Neural crest cell (in vitro differentiated cells): ENCODE measurements around the gene GLP1R. TPM values are rescaled to one million over a fixed set of nuclear protein-coding genes. Genes with fewer than 3 reads are reported as not detected.
A peak's percentile ranks its signal among the peaks of the same experiment; 100 is the strongest.

Experiments used
- DNase-seq: peaks from one replicate; pipeline ENCODE4 v3.0.0; 2021; ENCODE audit warnings: low read depth, mixed read lengths, low spot score
- H3K27ac Mint-ChIP-seq: one replicate; pipeline ENCODE4 v1.8.0; 2021; ENCODE audit warnings: mild to moderate bottlenecking, mixed read lengths; ENCODE audit not compliant: unreplicated experiment
- H3K27me3 Mint-ChIP-seq: 2 replicates; pipeline ENCODE4 v1.8.0; 2021; ENCODE audit warnings: low read depth, mild to moderate bottlenecking, mixed read lengths
- H3K36me3 Mint-ChIP-seq: 2 replicates; pipeline ENCODE4 v1.8.0; 2021; ENCODE audit warnings: low read depth, mild to moderate bottlenecking, mixed read lengths
- H3K4me1 Mint-ChIP-seq: 2 replicates; pipeline ENCODE4 v1.8.0; 2021; ENCODE audit warnings: mixed read lengths
- H3K4me3 Mint-ChIP-seq: one replicate; pipeline ENCODE4 v1.8.0; 2021; ENCODE audit warnings: mild to moderate bottlenecking, mixed read lengths
- H3K9me3 Mint-ChIP-seq: 2 replicates; pipeline ENCODE4 v1.8.0; 2021; ENCODE audit warnings: mixed read lengths
- total RNA-seq: library from RNA; stranded (reverse); gene quantifications from 2 replicates; pipeline ENCODE4 v1.2.1, GENCODE V29; 2021
- TF ChIP-seq, protein P1 (sequence below): fragments of 200-600 bp; sonication (generic); conservative IDR thresholded peaks from 2 replicates; pipeline ENCODE4 v1.5.0; 2021; ENCODE audit warnings: antibody characterized with exemption, mild to moderate bottlenecking

Gene GLP1R
- total RNA-seq, 1 donor from 2014 or later: 0.65 TPM

DNA sequence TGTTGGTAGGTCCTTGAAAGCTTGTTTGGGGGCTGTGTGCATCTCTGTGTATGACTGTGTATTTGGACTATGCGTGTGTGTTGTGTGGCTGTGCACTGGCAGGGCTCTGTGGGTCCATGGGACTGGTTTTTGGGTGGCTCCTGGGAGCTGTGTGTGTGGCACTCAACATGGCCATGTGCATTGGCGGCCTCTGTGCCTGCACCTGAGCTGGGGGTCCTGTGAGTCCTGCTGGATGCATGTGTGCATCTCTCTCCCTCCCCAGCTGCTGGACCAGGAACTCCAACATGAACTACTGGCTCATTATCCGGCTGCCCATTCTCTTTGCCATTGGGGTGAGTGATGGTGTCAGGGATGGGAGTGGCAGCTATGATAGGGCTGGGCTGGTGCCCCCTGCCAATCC, 30.1 kb downstream of the GLP1R start:
- no peaks in the 10 kb centered on the region for H3K9me3 Mint-ChIP-seq
- TF ChIP-seq, protein P1, sequence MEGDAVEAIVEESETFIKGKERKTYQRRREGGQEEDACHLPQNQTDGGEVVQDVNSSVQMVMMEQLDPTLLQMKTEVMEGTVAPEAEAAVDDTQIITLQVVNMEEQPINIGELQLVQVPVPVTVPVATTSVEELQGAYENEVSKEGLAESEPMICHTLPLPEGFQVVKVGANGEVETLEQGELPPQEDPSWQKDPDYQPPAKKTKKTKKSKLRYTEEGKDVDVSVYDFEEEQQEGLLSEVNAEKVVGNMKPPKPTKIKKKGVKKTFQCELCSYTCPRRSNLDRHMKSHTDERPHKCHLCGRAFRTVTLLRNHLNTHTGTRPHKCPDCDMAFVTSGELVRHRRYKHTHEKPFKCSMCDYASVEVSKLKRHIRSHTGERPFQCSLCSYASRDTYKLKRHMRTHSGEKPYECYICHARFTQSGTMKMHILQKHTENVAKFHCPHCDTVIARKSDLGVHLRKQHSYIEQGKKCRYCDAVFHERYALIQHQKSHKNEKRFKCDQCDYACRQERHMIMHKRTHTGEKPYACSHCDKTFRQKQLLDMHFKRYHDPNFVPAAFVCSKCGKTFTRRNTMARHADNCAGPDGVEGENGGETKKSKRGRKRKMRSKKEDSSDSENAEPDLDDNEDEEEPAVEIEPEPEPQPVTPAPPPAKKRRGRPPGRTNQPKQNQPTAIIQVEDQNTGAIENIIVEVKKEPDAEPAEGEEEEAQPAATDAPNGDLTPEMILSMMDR: no peak
- no peak overlapping the region for H3K4me3 Mint-ChIP-seq
- no peak overlapping the region for H3K27ac Mint-ChIP-seq
- peaks cover 13% of the 10 kb centered on the region for H3K4me1 Mint-ChIP-seq
- DNase-seq: no peak
- H3K27me3 Mint-ChIP-seq: no peaks in the 10 kb centered on the region
- no peaks in the 10 kb centered on the region for H3K36me3 Mint-ChIP-seq

DNA sequence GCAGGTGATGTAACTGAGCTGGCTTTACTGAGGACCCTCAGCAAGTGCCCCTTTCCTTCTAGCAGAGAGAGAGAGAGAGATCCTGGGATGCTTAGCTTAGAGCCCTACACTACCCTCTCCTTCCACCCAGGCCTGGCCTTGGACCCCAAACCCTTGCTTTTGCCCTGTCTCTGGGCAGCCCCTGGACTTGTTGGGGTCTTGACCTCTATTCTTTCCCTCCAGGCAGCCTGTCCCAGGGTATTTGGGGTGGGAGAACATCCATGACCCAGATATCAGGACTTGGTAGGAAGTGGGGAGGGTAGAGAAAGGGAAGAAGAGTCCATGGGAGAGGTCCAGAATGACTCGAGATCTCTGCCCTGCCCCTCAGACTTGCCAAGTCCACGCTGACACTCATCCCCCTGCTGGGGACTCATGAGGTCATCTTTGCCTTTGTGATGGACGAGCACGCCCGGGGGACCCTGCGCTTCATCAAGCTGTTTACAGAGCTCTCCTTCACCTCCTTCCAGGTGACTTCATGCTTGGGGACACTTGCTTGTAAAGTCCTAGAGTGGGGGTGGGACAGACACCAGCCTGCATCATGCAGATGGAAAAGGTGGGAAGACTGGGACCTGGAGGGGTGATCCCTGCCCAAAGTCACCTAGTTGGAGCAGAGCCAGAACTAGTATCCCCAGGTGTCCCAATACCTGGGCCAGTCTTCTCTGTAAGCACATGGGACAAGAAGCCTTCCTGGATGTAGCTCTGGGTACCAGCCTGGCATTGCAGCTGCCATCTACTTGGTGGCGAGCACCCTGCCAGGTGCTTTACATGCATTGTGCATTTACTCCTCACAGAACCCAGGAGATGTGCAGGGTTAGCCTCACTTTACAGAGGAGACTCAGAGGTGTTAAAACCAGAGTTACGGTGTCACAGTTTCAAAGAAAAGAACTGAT, 30.9 kb downstream of the GLP1R start:
- Mint-ChIP-seq H3K4me3 (no peak overlapping the region), H3K27ac (no peak overlapping the region), H3K27me3 (no peaks in the 10 kb centered on the region), H3K4me1 (peaks cover 12% of the 10 kb centered on the region), H3K36me3 (no peaks in the 10 kb centered on the region), H3K9me3 (no peaks in the 10 kb centered on the region)
- TF ChIP-seq, protein P1: no peak
- DNase-seq: no peak

DNA sequence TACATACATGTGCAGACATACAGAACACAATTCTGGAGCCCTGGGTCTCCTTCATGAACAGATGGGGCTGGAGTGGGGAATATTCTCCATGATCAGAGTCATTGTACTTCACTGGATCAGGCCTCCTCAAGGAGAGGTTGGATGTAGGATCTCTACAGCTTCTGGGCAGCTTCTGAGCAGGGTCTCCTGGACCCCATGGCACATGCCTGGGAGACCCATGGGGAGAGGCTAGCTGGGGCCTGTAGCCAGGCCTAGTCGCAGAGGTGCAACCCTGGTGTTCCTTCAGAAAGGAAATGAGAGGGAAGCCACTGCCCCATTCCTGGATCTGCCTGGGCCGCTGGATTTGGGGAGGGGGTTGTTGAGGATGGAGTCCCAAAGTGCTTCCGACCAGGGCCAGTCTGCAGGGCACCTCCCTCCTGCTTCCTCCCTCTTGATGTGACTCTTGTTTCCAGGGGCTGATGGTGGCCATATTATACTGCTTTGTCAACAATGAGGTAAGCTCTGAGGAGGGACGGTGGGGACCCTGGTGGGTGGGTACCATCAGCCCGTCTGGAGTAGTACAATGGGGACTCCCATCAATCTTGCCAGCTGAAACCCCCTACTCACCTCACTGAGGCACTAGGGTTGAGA, 31.8 kb downstream of the GLP1R start:
- Mint-ChIP-seq H3K36me3 (no peaks in the 10 kb centered on the region), H3K27me3 (no peaks in the 10 kb centered on the region), H3K9me3 (no peaks in the 10 kb centered on the region), H3K4me3 (no peak overlapping the region), H3K27ac (no peak overlapping the region), H3K4me1 (peaks cover 4% of the 10 kb centered on the region)
- TF ChIP-seq, protein P1: no peak
- no peak for DNase-seq

DNA sequence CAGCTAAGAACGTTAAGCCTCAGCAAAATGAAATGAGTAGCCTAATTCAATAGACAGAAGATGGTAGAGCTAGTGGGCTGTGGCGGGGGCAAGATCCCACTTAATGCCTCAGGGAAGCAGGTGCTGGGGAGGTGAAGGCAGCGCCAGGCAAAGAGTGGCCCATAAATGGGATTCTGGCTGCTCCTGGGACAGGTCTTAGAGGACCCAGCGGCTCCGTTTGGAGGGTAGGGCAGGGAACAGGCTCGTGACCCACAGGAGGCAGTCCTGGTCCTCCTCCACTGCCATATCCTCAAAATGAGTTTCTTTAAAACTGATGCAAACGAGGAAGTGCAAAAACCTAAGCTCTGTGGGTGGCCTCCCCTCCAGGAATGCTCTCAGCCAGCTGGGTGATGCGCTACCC, 33.7 kb downstream of the GLP1R start:
- Mint-ChIP-seq H3K27me3 (peaks cover 13% of the 10 kb centered on the region), H3K9me3 (no peaks in the 10 kb centered on the region), H3K27ac (peak overlapping the region; percentile 65), H3K4me1 (no peaks in the 10 kb centered on the region), H3K36me3 (no peaks in the 10 kb centered on the region), H3K4me3 (no peak overlapping the region)
- no peak for DNase-seq
- TF ChIP-seq, protein P1: no peak

DNA sequence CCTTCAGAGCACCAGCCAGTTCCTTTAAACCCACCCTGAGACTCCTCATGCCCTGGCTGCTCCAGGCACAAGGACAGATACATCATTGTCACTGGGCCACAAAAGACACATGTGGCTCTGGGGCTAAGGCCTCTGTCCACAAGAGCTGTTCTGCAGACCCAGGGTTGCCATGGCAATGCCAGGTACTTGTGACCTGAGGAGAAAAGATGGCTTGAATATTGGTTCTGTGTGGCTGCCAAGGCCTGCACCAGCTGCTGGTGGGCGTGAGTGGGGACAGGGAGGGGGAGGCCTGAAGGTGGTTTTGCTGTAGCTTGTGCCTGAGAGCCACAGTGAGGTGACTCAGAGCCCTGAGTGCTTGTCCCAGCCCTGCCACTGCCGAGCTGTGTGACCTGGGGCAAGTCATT, 34.7 kb downstream of the GLP1R start:
- no peak overlapping the region for H3K4me3 Mint-ChIP-seq
- H3K4me1 Mint-ChIP-seq: peaks cover 7% of the 10 kb centered on the region
- peaks cover 23% of the 10 kb centered on the region for H3K27me3 Mint-ChIP-seq
- no peaks in the 10 kb centered on the region for H3K9me3 Mint-ChIP-seq
- no peaks in the 10 kb centered on the region for H3K36me3 Mint-ChIP-seq
- no peak for DNase-seq
- peak overlapping the region; percentile 43 for H3K27ac Mint-ChIP-seq
- TF ChIP-seq, protein P1: no peak
